ENCODE results near the gene MYO7A. TPM values are rescaled to one million over a fixed set of nuclear protein-coding genes. Genes with fewer than 3 reads are reported as not detected.

The MYO7A gene
- total and polyA plus RNA-seq, 2 donors (not counting 3 experiments of a cell fraction or from before 2014, with no cell fraction given): 1.3 to 3.6 TPM

DNA sequence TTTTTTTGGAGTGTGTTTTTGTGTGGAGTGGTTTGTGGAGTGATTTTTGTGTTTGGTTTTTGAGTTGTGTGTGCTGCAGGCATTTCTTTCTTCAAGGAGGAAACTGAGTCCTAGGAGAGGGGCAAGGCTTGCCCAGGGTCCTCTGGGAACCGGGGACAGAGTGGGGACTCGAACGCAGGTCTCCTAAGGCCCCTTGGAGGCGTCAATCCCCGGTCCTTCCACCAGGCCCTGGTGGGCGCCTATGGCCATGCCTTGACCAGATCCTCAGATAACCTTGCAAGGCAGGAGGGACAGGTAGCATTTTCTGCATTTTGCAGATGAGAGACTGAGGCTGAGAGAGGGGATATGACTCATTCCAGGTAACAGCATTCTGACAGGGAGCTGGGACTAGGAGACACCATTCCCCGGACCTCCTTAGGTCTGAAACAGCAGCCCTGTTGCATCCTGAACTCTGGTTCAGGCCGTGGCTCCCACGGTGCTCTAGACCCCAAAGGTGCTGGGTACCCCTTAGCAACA is 39.1 kb downstream of the MYO7A start:
- FAIRE-seq: peak; percentile 76
- dilution Hi-C loops (cut with MboI; ENCODE audit: extremely low pct_ligation_motif_present, low sequenced_read_pairs): no loop called here
- no TSS peak for BruUV-seq (replicated peaks)

More for the DNA sequence above, 39.1 kb downstream of the MYO7A start:
- Histone ChIP-seq H3K9ac (replicated peaks; ENCODE audit: extremely low read depth, insufficient read depth, low read length) (no peak overlapping the region), H3K27me3 (ENCODE audit: control insufficient read depth in 2 of 2, insufficient read depth in 2 of 2, low read length in 2 of 2) (no peaks in the 10 kb centered on the region), H3K27ac (ENCODE audit: insufficient read depth, low read depth, low read length) (no peak overlapping the region), H3K9me1 (replicated peaks; ENCODE audit: control insufficient read depth, extremely low read depth, insufficient read depth, low read length) (no peaks in the 10 kb centered on the region), H3K4me3 (replicated peaks in 1 of 3; ENCODE audit: insufficient read depth in 1 of 3, low read depth in 1 of 3, low read length in 3 of 3) (no peak overlapping the region), H3K9me3 (replicated peaks; ENCODE audit: control insufficient read depth, insufficient read depth, low read length) (no peaks in the 10 kb centered on the region), H3K4me1 (ENCODE audit: control insufficient read depth, extremely low read depth, insufficient read depth, low read length) (peaks cover 11% of the 10 kb centered on the region), H2AFZ (ENCODE audit: low read depth, low read length) (no peak overlapping the region), H3K4me2 (ENCODE audit: insufficient read depth, low read length) (no peak overlapping the region), H3K79me2 (ENCODE audit: control insufficient read depth, insufficient read depth, low read length) (no peaks in the 10 kb centered on the region), H3K36me3 (ENCODE audit: control insufficient read depth in 2 of 2, extremely low read depth in 1 of 2, insufficient read depth in 2 of 2, low read length in 2 of 2) (no peaks in the 10 kb centered on the region), H4K20me1 (replicated peaks; ENCODE audit: control insufficient read depth, extremely low read depth, insufficient read depth, low read length) (no peaks in the 10 kb centered on the region)
- TF ChIP-seq MYC (IDR thresholded peaks at IDR 0.05; ENCODE audit: low read depth, low read length) (no peak), FOS (IDR thresholded peaks at IDR 0.05; ENCODE audit: borderline replicate concordance, insufficient read depth, low read length) (no peak), JUN (IDR thresholded peaks at IDR 0.05; ENCODE audit: borderline replicate concordance, insufficient read depth, insufficient read length, low read depth) (no peak), GATA2 (IDR thresholded peaks at IDR 0.05; ENCODE audit: insufficient read depth, insufficient read length, low read depth, low read length) (no peak), EZH2 (IDR thresholded peaks at IDR 0.05; ENCODE audit: borderline replicate concordance, low read depth, low read length, severe bottlenecking) (no peak), POLR2A (IDR thresholded peaks at IDR 0.05; ENCODE audit: low read depth, low read length) (no peak), POLR2AphosphoS5 (IDR thresholded peaks at IDR 0.05; ENCODE audit: insufficient read depth, low read depth, low read length) (no peak)
- TF ChIP-seq, protein P1, sequence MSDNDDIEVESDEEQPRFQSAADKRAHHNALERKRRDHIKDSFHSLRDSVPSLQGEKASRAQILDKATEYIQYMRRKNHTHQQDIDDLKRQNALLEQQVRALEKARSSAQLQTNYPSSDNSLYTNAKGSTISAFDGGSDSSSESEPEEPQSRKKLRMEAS (IDR thresholded peaks at IDR 0.05; ENCODE audit: insufficient read depth, insufficient read length): no peak
- TF ChIP-seq, protein P2, sequence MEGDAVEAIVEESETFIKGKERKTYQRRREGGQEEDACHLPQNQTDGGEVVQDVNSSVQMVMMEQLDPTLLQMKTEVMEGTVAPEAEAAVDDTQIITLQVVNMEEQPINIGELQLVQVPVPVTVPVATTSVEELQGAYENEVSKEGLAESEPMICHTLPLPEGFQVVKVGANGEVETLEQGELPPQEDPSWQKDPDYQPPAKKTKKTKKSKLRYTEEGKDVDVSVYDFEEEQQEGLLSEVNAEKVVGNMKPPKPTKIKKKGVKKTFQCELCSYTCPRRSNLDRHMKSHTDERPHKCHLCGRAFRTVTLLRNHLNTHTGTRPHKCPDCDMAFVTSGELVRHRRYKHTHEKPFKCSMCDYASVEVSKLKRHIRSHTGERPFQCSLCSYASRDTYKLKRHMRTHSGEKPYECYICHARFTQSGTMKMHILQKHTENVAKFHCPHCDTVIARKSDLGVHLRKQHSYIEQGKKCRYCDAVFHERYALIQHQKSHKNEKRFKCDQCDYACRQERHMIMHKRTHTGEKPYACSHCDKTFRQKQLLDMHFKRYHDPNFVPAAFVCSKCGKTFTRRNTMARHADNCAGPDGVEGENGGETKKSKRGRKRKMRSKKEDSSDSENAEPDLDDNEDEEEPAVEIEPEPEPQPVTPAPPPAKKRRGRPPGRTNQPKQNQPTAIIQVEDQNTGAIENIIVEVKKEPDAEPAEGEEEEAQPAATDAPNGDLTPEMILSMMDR (IDR thresholded peaks at IDR 0.05; ENCODE audit: extremely low read depth in 1 of 2, insufficient read depth in 1 of 2, low read depth in 1 of 2, low read length in 2 of 2): no peak
- ChIA-PET CTCF (interaction anchor here (1.0 to 4.0 kb wide), 5 partner anchors 9 to 76 kb away, joined by 3 to 18 read pairs (median 4); partner anchors contain the start of gene MYO7A), POLR2A (no interaction called here)
- DNase-seq (ENCODE audit: low read depth, low spot score): no peak
- intact Hi-C loops (cut with micrococcal nuclease): no loop called here

All from endothelial cell of umbilical vein (primary cell).